Mucosa of stomach (tissue), 1 donor: ENCODE results near the gene SPATA22.
A peak's percentile ranks its signal among the peaks of the same experiment; 100 is the strongest.

Experiments used
- H3K27me3 ChIP-seq: one replicate; pipeline ENCODE4 v1.7.0; 2013; ENCODE audit warnings: mild to moderate bottlenecking, low read length; ENCODE audit not compliant: control insufficient read depth, insufficient read depth
- H3K36me3 ChIP-seq: one replicate; pipeline ENCODE4 v1.7.0; 2013; ENCODE audit warnings: low read length; ENCODE audit not compliant: control insufficient read depth, insufficient read depth
- H3K4me1 ChIP-seq: one replicate; pipeline ENCODE4 v1.7.0; 2013; ENCODE audit warnings: mild to moderate bottlenecking, low read length; ENCODE audit not compliant: control insufficient read depth, insufficient read depth
- H3K4me3 ChIP-seq: one replicate; pipeline ENCODE4 v1.7.0; 2013; ENCODE audit warnings: low read length
- H3K9ac ChIP-seq: one replicate; pipeline ENCODE4 v1.7.0; 2013; ENCODE audit warnings: mild to moderate bottlenecking, low read length, moderate library complexity
- H3K9me3 ChIP-seq: one replicate; pipeline ENCODE4 v1.7.0; 2013; ENCODE audit warnings: mild to moderate bottlenecking, low read length, moderate library complexity; ENCODE audit not compliant: control insufficient read depth
- donor health status: Pancreatic carcinoma.

Gene SPATA22

DNA sequence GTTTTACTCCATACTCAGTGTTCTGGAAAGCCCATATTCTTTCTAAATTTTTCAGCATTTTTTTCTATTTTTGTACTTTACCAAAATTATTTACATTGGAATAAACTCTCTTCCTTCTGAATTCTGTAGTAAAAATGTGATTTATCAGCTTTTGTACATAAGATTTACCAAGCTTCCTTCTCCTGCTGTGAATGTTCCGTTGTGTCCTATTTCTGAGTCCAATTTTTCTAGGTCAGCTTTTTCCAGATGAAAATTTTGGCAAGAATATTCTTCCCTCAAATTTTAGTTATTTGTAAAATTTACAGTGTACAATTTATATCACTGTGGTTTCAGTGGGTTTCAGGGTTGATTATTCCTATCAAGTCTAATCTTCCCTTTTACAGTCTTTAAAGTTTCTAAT lies 31.7 kb upstream of the SPATA22 start:
- no peak overlapping the region for H3K4me3 ChIP-seq
- H3K4me1 ChIP-seq, result no peaks in the 10 kb centered on the region
- no peaks in the 10 kb centered on the region for H3K27me3 ChIP-seq

DNA sequence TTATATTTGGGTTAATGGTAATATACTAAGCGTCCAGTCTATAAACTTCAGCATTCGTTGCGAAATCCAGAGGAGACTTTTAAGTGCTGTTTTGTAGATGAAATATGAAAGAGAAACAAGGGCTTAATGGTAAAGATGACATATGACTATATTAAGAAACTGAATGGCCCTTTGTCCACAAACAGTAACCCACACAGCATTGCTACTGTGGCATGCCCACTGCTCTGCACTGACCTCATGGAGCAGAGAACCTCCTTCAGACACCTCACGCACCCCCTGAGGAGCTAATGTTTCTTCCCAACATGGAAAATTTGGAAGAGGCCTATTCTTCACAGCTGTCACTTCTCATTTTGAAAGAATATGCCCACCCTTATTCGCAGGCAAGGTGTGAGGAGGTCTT lies 30.8 kb upstream of the SPATA22 start:
- Histone ChIP-seq H3K4me1 (no peaks in the 10 kb centered on the region), H3K9ac (no peak overlapping the region), H3K27me3 (no peaks in the 10 kb centered on the region), H3K36me3 (no peaks in the 10 kb centered on the region), H3K4me3 (no peak overlapping the region), H3K9me3 (no peaks in the 10 kb centered on the region)

More for the DNA sequence above, 31.7 kb upstream of the SPATA22 start:
- Histone ChIP-seq H3K9me3 (no peaks in the 10 kb centered on the region), H3K9ac (no peak overlapping the region), H3K36me3 (no peaks in the 10 kb centered on the region)

DNA sequence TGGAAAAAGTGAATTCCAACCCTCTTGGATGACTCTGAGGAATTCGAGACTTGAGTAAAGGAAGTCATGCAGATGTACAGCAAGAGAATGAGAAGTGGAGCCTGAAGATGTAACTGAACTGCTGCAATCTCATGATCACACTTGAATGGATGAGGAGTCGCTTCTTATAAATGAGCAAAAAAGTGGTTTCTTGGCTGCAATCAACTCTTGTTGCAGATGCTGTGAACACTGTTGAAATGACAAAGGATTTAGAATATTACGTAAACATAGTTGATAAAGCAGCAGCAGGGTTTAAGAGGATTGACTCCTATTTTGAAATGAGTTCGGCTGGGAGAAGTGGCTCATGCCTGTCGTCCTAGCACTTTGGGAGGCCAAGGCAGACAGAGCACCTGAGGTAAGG lies 29.7 kb upstream of the SPATA22 start:
- Histone ChIP-seq H3K36me3 (no peaks in the 10 kb centered on the region), H3K9ac (no peak overlapping the region)

DNA sequence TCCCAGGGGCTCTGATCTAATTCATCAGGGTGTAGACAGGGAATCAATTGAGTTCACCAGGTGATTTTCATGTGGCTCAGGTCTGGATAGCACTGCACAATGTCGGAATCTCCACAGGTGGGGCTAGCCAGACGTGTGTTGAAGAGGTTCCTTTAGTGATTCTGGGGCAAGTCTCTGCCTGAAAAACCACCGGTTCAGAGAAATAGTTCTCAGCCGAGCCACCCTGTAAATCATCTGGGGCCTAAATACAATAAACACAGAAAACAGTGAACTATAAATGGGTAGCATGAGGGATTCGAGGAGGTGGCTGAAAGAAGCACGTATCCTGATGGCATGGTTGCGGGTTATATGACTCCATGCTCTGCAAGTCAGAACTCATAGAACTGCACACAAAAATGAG lies 25.5 kb upstream of the SPATA22 start:
- Histone ChIP-seq H3K9ac (no peak overlapping the region), H3K27me3 (no peaks in the 10 kb centered on the region), H3K36me3 (no peaks in the 10 kb centered on the region), H3K4me1 (no peaks in the 10 kb centered on the region), H3K4me3 (no peak overlapping the region), H3K9me3 (no peaks in the 10 kb centered on the region)

More for the DNA sequence above, 29.7 kb upstream of the SPATA22 start:
- Histone ChIP-seq H3K9me3 (no peaks in the 10 kb centered on the region), H3K4me1 (no peaks in the 10 kb centered on the region), H3K27me3 (no peaks in the 10 kb centered on the region), H3K4me3 (no peak overlapping the region)

DNA sequence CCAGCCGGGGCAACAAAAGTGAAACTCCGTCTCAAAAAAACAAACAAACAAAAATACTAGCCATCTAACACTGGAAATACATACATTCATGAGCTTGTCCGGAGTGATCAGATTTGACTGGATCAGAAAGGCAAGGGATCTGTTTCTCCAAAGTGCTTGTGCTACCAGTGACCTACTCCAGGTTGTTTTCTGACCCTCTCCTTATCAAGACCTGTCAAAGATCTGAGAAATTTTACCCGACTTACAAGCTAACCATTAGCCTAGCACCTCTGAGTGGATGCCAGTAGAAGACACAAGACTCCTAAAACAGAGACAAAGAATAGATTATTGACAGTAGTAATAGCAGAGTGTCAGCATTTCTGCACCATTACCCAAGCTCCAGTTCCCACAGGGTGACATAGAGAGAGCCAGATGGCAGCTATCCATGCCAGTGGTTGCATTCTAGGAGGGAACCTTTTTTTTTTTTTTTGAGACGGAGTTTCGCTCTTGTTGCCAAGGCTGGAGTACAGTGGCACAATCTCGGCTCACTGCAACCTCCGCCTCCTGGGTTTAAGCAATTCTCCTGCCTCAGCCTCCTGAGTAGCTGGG lies 14.0 kb upstream of the SPATA22 start:
- Histone ChIP-seq H3K36me3 (no peaks in the 10 kb centered on the region), H3K9ac (no peak overlapping the region), H3K9me3 (no peaks in the 10 kb centered on the region), H3K4me3 (no peak overlapping the region), H3K27me3 (no peaks in the 10 kb centered on the region), H3K4me1 (no peaks in the 10 kb centered on the region)

DNA sequence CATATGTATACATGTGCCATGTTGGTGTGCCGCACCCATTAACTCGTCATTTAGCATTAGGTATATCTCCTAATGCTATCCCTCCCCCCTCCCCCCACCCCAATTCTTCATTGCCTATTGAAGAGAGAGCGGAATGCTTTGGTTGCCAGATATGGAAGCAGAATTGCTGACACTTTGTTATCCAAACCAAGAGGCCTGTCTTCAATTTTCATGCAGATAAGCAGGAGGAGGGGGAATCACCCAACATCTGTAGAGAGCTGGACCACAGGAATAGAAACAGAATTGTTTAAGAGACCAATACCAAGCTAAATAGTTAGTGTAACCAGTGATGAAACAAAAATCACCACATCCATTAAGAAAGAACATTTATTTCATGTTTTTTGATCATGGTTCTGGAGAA lies 11.2 kb upstream of the SPATA22 start:
- no peaks in the 10 kb centered on the region for H3K27me3 ChIP-seq
- no peaks in the 10 kb centered on the region for H3K4me1 ChIP-seq
- no peak overlapping the region for H3K4me3 ChIP-seq
- H3K9ac ChIP-seq, result no peak overlapping the region
- no peaks in the 10 kb centered on the region for H3K9me3 ChIP-seq
- no peaks in the 10 kb centered on the region for H3K36me3 ChIP-seq

DNA sequence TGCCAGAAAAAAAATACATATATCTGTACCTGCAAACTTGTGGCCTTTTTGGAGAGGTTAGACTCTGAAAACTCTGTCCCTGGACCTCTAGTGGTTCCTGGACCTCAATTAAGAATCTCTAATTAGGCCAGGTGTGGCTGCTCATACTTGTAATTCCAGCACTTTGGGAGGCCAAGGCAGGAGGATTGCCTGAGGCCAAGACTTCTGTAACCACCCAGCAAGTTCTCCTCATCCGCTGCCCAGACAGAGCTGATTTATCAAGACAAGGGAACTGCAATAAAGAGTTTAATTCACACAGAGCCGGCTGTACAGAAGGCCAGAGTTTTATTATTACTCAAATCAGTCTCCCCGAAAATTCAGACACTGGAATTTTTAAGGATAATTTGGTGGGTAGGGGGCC lies 8.4 kb upstream of the SPATA22 start:
- Histone ChIP-seq H3K9ac (no peak overlapping the region), H3K4me1 (peaks cover under 1% of the 10 kb centered on the region), H3K9me3 (no peaks in the 10 kb centered on the region), H3K36me3 (no peaks in the 10 kb centered on the region), H3K4me3 (no peak overlapping the region), H3K27me3 (no peaks in the 10 kb centered on the region)

DNA sequence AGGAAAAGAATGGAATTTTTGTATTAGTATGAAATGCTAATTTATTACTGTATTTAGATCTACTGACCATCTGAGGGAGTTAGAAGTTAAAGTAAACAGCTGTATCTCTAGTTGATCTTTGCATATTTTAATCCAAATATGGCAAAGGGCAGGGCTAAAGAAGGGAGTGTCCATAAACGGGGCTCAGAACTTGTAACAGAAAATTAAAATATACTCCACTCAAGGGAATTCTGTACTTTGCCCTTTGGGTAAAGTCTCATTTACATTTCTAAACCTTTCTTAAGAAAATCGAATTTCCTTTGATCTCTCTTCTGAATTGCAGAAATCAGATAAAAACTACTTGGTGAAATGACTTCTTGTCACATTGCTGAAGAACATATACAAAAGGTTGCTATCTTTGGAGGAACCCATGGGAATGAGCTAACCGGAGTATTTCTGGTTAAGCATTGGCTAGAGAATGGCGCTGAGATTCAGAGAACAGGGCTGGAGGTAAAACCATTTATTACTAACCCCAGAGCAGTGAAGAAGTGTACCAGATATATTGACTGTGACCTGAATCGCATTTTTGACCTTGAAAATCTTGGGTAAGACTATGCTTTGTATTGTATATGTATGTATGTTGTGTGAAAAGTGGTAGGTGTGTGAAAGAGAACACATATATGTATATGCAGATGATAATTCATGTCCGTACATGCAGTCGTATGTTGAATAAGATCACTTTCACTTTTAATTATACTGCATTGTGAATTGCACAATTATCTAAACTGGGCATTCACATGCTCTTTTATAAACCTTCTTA lies 4.4 kb upstream of the SPATA22 start, which contains the start of gene ASPA:
Gene ASPA, plus strand, starts transcription at position 186 of the 799 bp plus-strand sequence. Its CDS starts 163 bp downstream, at position 349.
- Histone ChIP-seq H3K4me1 (peaks cover 13% of the 10 kb centered on the region), H3K36me3 (no peaks in the 10 kb centered on the region), H3K9ac (peak within 1 kb of the TSS; percentile 70), H3K27me3 (no peaks in the 10 kb centered on the region), H3K4me3 (peak within 1 kb of the TSS; percentile 53), H3K9me3 (no peaks in the 10 kb centered on the region)

DNA sequence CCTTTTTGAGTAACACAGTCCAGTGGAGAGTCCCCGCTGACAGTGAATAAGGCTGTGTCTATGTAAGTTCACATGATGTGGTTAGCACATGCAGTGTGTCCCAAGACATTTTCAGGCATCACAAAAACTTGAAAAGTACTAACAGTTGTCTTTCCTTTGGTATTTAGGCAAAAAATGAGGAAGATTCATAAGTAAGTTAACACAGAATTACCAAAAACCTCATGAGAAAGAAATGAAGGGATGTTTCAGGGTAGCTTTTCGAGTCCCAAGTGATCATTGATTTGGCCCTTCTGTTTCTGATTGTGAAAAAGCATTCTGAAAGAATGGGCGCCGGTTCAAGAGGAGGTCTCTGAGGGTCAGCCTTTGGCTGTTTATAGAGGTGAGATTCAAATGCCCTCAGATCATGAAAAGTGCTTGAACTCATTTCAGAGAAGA lies 3.6 kb upstream of the SPATA22 start:
- Histone ChIP-seq H3K9me3 (no peaks in the 10 kb centered on the region), H3K36me3 (no peaks in the 10 kb centered on the region), H3K4me3 (no peak overlapping the region), H3K4me1 (peaks cover 13% of the 10 kb centered on the region), H3K27me3 (no peaks in the 10 kb centered on the region), H3K9ac (no peak overlapping the region)

DNA sequence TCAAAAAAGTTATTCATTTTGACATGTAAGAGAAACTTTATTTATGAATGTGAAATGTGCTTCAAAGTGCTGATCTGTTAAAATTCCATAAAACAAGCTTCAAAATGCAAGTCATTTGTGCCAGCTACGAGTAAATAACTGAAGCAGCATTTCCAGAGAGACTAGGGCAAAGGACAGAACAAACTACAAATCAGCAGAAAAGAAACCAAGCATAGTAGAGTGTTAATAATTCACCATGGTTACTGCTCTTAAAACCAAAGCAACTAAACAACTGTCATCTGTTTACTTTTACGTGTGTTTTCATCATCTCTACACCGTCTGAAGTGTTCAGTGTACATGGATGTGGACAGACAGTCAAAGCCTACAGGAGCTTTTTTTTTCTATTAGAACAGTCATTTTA lies 2.6 kb upstream of the SPATA22 start:
- Histone ChIP-seq H3K27me3 (no peaks in the 10 kb centered on the region), H3K4me1 (peaks cover 13% of the 10 kb centered on the region), H3K9ac (no peak overlapping the region), H3K9me3 (no peaks in the 10 kb centered on the region), H3K4me3 (no peak overlapping the region), H3K36me3 (no peaks in the 10 kb centered on the region)

DNA sequence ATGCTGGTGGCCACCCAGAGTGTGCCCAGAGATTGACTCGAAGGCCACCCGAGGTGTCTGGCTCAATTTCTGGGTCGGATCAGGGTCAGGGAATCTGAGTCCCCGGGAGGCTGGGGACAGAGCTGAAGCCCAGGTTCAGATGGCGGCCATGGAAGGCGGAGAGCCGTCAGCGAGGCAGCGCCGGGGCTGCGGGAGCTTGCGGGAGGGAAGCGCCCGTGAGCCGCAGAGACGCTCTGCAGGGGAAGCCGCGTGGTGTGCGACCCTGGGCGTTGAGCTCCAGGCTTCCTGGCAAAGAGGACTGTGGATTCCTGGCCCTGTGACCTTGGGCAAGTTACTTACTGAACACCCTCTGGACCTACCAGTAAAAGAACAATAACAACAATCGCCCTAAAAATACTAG lies 518 bp upstream of the SPATA22 start:
- Histone ChIP-seq H3K27me3 (no peaks in the 10 kb centered on the region), H3K4me3 (no peak overlapping the region), H3K4me1 (peaks cover 13% of the 10 kb centered on the region), H3K36me3 (no peaks in the 10 kb centered on the region), H3K9ac (no peak overlapping the region), H3K9me3 (no peaks in the 10 kb centered on the region)

DNA sequence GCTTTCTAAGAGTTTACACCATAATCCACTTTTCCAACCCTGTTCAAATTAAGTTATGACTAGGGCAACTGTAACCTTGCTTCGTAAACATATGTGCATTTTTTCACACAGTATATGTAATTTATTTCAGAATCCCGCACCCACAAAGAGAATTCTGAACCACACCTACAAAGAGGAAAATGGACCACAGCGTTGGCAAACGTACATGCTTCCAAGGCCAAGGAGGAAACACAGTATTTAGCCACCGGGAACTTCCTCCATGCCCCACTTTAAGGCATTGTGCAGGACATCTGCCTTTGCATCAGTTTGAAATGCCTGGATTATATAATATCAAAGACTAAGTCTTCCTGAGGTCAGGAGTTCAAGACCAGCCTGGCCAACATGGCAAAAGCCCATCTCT lies 2.1 kb downstream of the SPATA22 start:
- no peaks in the 10 kb centered on the region for H3K27me3 ChIP-seq
- H3K4me3 ChIP-seq, result no peak overlapping the region
- no peaks in the 10 kb centered on the region for H3K36me3 ChIP-seq
- no peak overlapping the region for H3K9ac ChIP-seq
- H3K9me3 ChIP-seq, result no peaks in the 10 kb centered on the region
- H3K4me1 ChIP-seq, result peaks cover 8% of the 10 kb centered on the region
